H9 (cell line): ENCODE data around the gene NDRG4. TPM values are rescaled to one million over a fixed set of nuclear protein-coding genes. Genes with fewer than 3 reads are reported as not detected.

Source experiments
- DNase-seq: peaks from one replicate; pipeline ENCODE4 v3.0.0-alpha.2; 2017
- H2AFZ ChIP-seq: one replicate; pipeline ENCODE4 v1.6.1; 2013; ENCODE audit warnings: mild to moderate bottlenecking, low read length, control low read depth, moderate library complexity
- H2AK5ac ChIP-seq: 2 replicates; pipeline ENCODE4 v1.6.1; 2013; ENCODE audit warnings: low read length, control low read depth, mixed read lengths; ENCODE audit not compliant: insufficient read length
- H2BK120ac ChIP-seq: one replicate; pipeline ENCODE4 v1.6.1; 2013; ENCODE audit warnings: low read depth, mild to moderate bottlenecking, low read length, control low read depth, inconsistent platforms; ENCODE audit not compliant: poor library complexity, severe bottlenecking
- H2BK12ac ChIP-seq: 2 replicates; pipeline ENCODE4 v1.6.1; 2013; ENCODE audit warnings: low read length, control low read depth, mixed read lengths, low read depth; ENCODE audit not compliant: insufficient read length
- H2BK15ac ChIP-seq: 2 replicates; pipeline ENCODE4 v1.6.1; 2013; ENCODE audit warnings: low read depth, low read length, control low read depth
- H2BK20ac ChIP-seq: one replicate; pipeline ENCODE4 v1.6.1; 2013; ENCODE audit warnings: low read depth, mild to moderate bottlenecking, low read length, control low read depth, inconsistent platforms; ENCODE audit not compliant: poor library complexity, severe bottlenecking
- H2BK5ac ChIP-seq: 2 replicates; pipeline ENCODE4 v1.6.1; 2013; ENCODE audit warnings: low read length, control low read depth, mixed read lengths; ENCODE audit not compliant: insufficient read length
- H3K14ac ChIP-seq: 2 replicates; pipeline ENCODE4 v1.6.1; 2013; ENCODE audit warnings: low read length, control low read depth; ENCODE audit not compliant: insufficient read depth
- H3K18ac ChIP-seq: 2 replicates; pipeline ENCODE4 v1.6.1; 2013; ENCODE audit warnings: low read depth, mild to moderate bottlenecking, mixed read lengths, low read length, control low read depth; ENCODE audit not compliant: insufficient read length
- H3K23ac ChIP-seq: 2 replicates; pipeline ENCODE4 v1.6.1; 2013; ENCODE audit warnings: low read length, control low read depth, mixed read lengths, low read depth; ENCODE audit not compliant: insufficient read length
- H3K23me2 ChIP-seq: 2 replicates; pipeline ENCODE4 v1.6.1; 2013; ENCODE audit warnings: low read depth, mild to moderate bottlenecking, mixed read lengths, low read length, control low read depth; ENCODE audit not compliant: insufficient read length, poor library complexity, severe bottlenecking
- H3K27ac ChIP-seq: 2 replicates; pipeline ENCODE4 v1.5.1; 2013; ENCODE audit warnings: low read length, control low read depth, mixed read lengths, low read depth; ENCODE audit not compliant: insufficient read length
- H3K27me3 ChIP-seq: 2 replicates; pipeline ENCODE4 v1.6.1; 2013; ENCODE audit warnings: low read length, control low read depth, inconsistent platforms; ENCODE audit not compliant: insufficient read depth
- H3K4ac ChIP-seq: 2 replicates; pipeline ENCODE4 v1.6.1; 2013; ENCODE audit warnings: low read depth, mild to moderate bottlenecking, control low read depth, inconsistent platforms, low read length, moderate library complexity
- H3K4me1 ChIP-seq: 2 replicates; pipeline ENCODE4 v1.6.1; 2013; ENCODE audit warnings: low read length, control low read depth, inconsistent platforms; ENCODE audit not compliant: insufficient read depth
- H3K4me2 ChIP-seq: 2 replicates; pipeline ENCODE4 v1.6.1; 2013; ENCODE audit warnings: low read length, control low read depth, mixed read lengths; ENCODE audit not compliant: insufficient read length, insufficient read depth
- H3K56ac ChIP-seq: 2 replicates; pipeline ENCODE4 v1.6.1; 2013; ENCODE audit warnings: low read depth, mild to moderate bottlenecking, mixed read lengths, low read length, control low read depth; ENCODE audit not compliant: insufficient read length
- H3K79me1 ChIP-seq: 2 replicates; pipeline ENCODE4 v1.6.1; 2013; ENCODE audit warnings: low read depth, mild to moderate bottlenecking, moderate library complexity, low read length, control low read depth, inconsistent platforms; ENCODE audit not compliant: insufficient read depth, poor library complexity, severe bottlenecking
- H3K79me2 ChIP-seq: 2 replicates; pipeline ENCODE4 v1.6.1; 2013; ENCODE audit warnings: low read length, control low read depth, inconsistent platforms; ENCODE audit not compliant: insufficient read depth
- H3K9ac ChIP-seq: 2 replicates; pipeline ENCODE4 v1.6.1; 2013; ENCODE audit warnings: low read length, control low read depth, mixed read lengths; ENCODE audit not compliant: insufficient read length; ENCODE audit errors: extremely low read depth
- H3K9me3 ChIP-seq: one replicate; pipeline ENCODE4 v1.6.1; 2013; ENCODE audit warnings: low read depth, low read length, inconsistent platforms; ENCODE audit not compliant: control insufficient read depth
- H3T11ph ChIP-seq: one replicate; pipeline ENCODE4 v1.6.1; 2013; ENCODE audit warnings: mild to moderate bottlenecking, low read length, control low read depth, inconsistent platforms
- H4K20me1 ChIP-seq: one replicate; pipeline ENCODE4 v1.6.1; 2013; ENCODE audit not compliant: control insufficient read depth, insufficient read length, insufficient read depth
- H4K5ac ChIP-seq: 2 replicates; pipeline ENCODE4 v1.6.1; 2013; ENCODE audit warnings: low read depth, mild to moderate bottlenecking, mixed read lengths, low read length, control low read depth; ENCODE audit not compliant: insufficient read length
- H4K8ac ChIP-seq: replicated peaks from 2 replicates; pipeline ENCODE4 v1.6.1; 2013; ENCODE audit warnings: low read length, control low read depth, mixed read lengths, low read depth; ENCODE audit not compliant: insufficient read length
- H4K91ac ChIP-seq: 2 replicates; pipeline ENCODE4 v1.6.1; 2013; ENCODE audit warnings: low read depth, mild to moderate bottlenecking, moderate library complexity, mixed read lengths, low read length, control low read depth; ENCODE audit not compliant: insufficient read length
- H3K27ac Mint-ChIP-seq, 3 experiments: 2 replicates in 2 of 3; 3 replicates in 1 of 3; pipeline ENCODE4 v1.8.0; 2020 to 2021; ENCODE audit warnings: mixed read lengths in 3 of 3, mild to moderate bottlenecking in 1 of 3, moderate library complexity in 1 of 3
- H3K27me3 Mint-ChIP-seq: 2 replicates; pipeline ENCODE4 v1.8.0; 2021; ENCODE audit warnings: low read depth, mild to moderate bottlenecking, moderate library complexity, mixed read lengths
- H3K36me3 Mint-ChIP-seq, 3 experiments: 2 replicates in 2 of 3; 3 replicates in 1 of 3; pipeline ENCODE4 v1.8.0; 2020 to 2021; ENCODE audit warnings: low read depth in 3 of 3, mixed read lengths in 3 of 3; ENCODE audit not compliant: insufficient read depth in 1 of 3
- H3K4me1 Mint-ChIP-seq, 2 experiments: 2 replicates each; pipeline ENCODE4 v1.8.0; 2020; ENCODE audit warnings: mixed read lengths in 2 of 2
- H3K4me3 Mint-ChIP-seq, 2 experiments: 2 replicates in 1 of 2; 3 replicates in 1 of 2; pipeline ENCODE4 v1.8.0; 2020 to 2021; ENCODE audit warnings: mild to moderate bottlenecking in 2 of 2, mixed read lengths in 2 of 2, moderate library complexity in 1 of 2
- H3K9me3 Mint-ChIP-seq, 2 experiments: 2 replicates in 1 of 2; 3 replicates in 1 of 2; pipeline ENCODE4 v1.8.0; 2020; ENCODE audit warnings: mild to moderate bottlenecking in 2 of 2, mixed read lengths in 2 of 2, moderate library complexity in 1 of 2
- CTCF ChIP-seq: fragments of 200-600 bp; sonication (generic); conservative IDR thresholded peaks from 3 replicates; pipeline ENCODE4 v1.8.0; 2021; ENCODE audit warnings: antibody characterized with exemption, mild to moderate bottlenecking
- WGBS: extraction: QIAGEN DNeasy Blood & Tissue Kit; methylation state at CpG from one replicate; pipeline ENCODE4 v1.1.7; 2013; ENCODE audit warnings: missing lambda C conversion rate, low lambda C conversion rate, mixed read lengths; ENCODE audit not compliant: insufficient read length; ENCODE audit errors: extremely low coverage; 5-methylcytosine and 5-hydroxymethylcytosine counted together
- total RNA-seq: library from RNA; stranded (reverse); gene quantifications from 2 replicates; pipeline ENCODE4 v1.2.1, GENCODE V29; 2021

Gene NDRG4
- total RNA-seq, 1 experiment from 2014 or later: 18.6 TPM

DNA sequence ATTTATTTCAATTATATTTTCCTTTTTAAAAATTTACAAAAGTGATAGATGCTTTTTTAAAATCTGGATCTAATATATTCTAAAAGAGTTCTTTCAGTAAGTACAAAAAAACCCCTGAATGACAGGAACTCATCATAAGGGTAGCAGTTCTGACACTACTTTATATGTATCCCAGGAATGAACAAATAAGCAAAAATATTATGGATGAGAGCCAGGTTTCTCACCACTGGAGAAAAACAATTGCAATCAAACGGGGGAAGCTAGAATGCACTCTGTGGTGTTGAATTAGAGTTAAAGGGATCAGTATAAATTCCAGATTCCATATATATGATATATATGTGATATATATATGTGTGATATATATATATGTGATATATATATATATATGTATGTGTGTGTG is 23.2 kb upstream of the NDRG4 start:
- Histone ChIP-seq H3K27ac (no peak overlapping the region), H2BK120ac (no peak overlapping the region), H2BK12ac (no peak overlapping the region), H2AFZ (no peak overlapping the region), H3K23me2 (no peaks in the 10 kb centered on the region), H3K9ac (no peak overlapping the region), H3K23ac (no peak overlapping the region), H3K9me3 (no peaks in the 10 kb centered on the region), H3K79me1 (no peaks in the 10 kb centered on the region), H3K27me3 (no peaks in the 10 kb centered on the region), H2BK15ac (no peak overlapping the region), H3K14ac (no peak overlapping the region), H2BK5ac (no peak overlapping the region), H4K20me1 (no peaks in the 10 kb centered on the region), H3K4me1 (no peaks in the 10 kb centered on the region), H3K79me2 (no peaks in the 10 kb centered on the region), H3T11ph (no peak overlapping the region), H4K5ac (no peak overlapping the region), H2BK20ac (no peak overlapping the region), H2AK5ac (no peak overlapping the region), H4K91ac (no peak overlapping the region), H3K56ac (no peak overlapping the region), H4K8ac (no peak overlapping the region), H3K4me2 (no peak overlapping the region), H3K4ac (no peak overlapping the region), H3K18ac (no peak overlapping the region)
- no peak for TF ChIP-seq CTCF
- H3K4me1 Mint-ChIP-seq: peaks cover 5 to 27% of the 10 kb centered on the region in 2 experiments; a peak in 3 of 4 replicates
- H3K27ac Mint-ChIP-seq: no peak overlapping the region
- H3K4me3 Mint-ChIP-seq: no peak overlapping the region
- WGBS: no CpG with 5 or more reads among the region's 1 CpG
- no peaks in the 10 kb centered on the region for H3K36me3 Mint-ChIP-seq
- no peaks in the 10 kb centered on the region for H3K9me3 Mint-ChIP-seq
- H3K27me3 Mint-ChIP-seq: peaks cover 13% of the 10 kb centered on the region
- DNase-seq: no peak
